Osteoblast (primary cell): ENCODE measurements around the gene ABCC1. TPM values are rescaled to one million over a fixed set of nuclear protein-coding genes. Genes with fewer than 3 reads are reported as not detected.

Experiments used
- DNase-seq: peaks from one replicate; pipeline ENCODE4 v3.0.0; 2011; ENCODE audit warnings: low spot score, mixed read lengths; ENCODE audit not compliant: insufficient read length; ENCODE audit errors: missing footprints
- H2AFZ ChIP-seq: 2 replicates; pipeline ENCODE4 v1.6.0; 2011; ENCODE audit warnings: mild to moderate bottlenecking, low read length
- H3K27ac ChIP-seq: 2 replicates; pipeline ENCODE4 v1.5.1; 2011; ENCODE audit warnings: mild to moderate bottlenecking, low read depth, low read length, moderate library complexity
- H3K27me3 ChIP-seq: 2 replicates; pipeline ENCODE4 v1.6.0; 2012; ENCODE audit warnings: mild to moderate bottlenecking, control low read depth, inconsistent platforms, low read length, moderate library complexity; ENCODE audit not compliant: insufficient read depth
- H3K36me3 ChIP-seq: 2 replicates; pipeline ENCODE4 v1.5.1; 2011; ENCODE audit warnings: mild to moderate bottlenecking, low read length, control low read depth, moderate library complexity; ENCODE audit not compliant: insufficient read depth
- H3K4me1 ChIP-seq: 2 replicates; pipeline ENCODE4 v1.5.1; 2011; ENCODE audit warnings: mild to moderate bottlenecking, low read length, control low read depth, moderate library complexity; ENCODE audit not compliant: insufficient read depth
- H3K4me2 ChIP-seq: 2 replicates; pipeline ENCODE4 v1.6.0; 2011; ENCODE audit warnings: mild to moderate bottlenecking, low read length; ENCODE audit not compliant: insufficient read depth
- H3K4me3 ChIP-seq: fragments of 200-600 bp; sonication (generic); 3 replicates; pipeline ENCODE4 v1.5.1; 2012; ENCODE audit warnings: mild to moderate bottlenecking, low read length, inconsistent platforms; ENCODE audit not compliant: insufficient read depth
- H3K79me2 ChIP-seq: 2 replicates; pipeline ENCODE4 v1.6.0; 2012; ENCODE audit warnings: mild to moderate bottlenecking, low read length, control low read depth, inconsistent platforms; ENCODE audit not compliant: insufficient read depth
- H3K9me3 ChIP-seq: 2 replicates; pipeline ENCODE4 v1.5.1; 2011; ENCODE audit warnings: low read depth, low read length, control low read depth
- H4K20me1 ChIP-seq: 2 replicates; pipeline ENCODE4 v1.6.0; 2012; ENCODE audit warnings: mild to moderate bottlenecking, low read length, control low read depth; ENCODE audit not compliant: insufficient read depth
- total RNA-seq: library from RNA; depleted of rRNA; stranded (reverse); fragments of >200 nt; gene quantifications from 2 replicates; pipeline ENCODE4 v1.2.3, GENCODE V29; 2012
- TF ChIP-seq, protein P1 (sequence below): IDR thresholded peaks from 2 replicates; pipeline ENCODE4 v1.5.1; 2011; ENCODE audit warnings: mild to moderate bottlenecking, low read depth, low read length, moderate library complexity; ENCODE audit errors: extremely low read depth

Gene ABCC1
- total RNA-seq, 1 donor, result 33.7 TPM

DNA sequence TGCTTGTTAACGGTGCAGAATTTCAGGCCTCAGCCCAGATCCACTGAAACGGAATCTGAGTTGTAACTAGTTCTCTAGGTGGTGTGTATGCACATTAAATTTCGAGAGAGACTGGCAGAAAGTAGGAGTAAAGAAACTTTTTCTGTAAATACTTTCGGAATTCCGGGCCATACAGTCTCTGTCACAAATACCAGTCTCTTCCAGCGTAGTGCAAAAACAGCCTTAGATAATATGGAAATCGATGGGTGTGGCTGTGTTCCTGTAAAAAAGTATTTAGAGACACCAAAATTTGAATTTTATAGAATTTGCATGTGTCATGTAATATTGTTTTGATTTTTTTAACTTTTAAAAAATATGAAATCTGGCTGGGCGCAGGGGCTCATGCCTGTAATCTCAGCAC is 109.7 kb downstream of the ABCC1 start:
- Histone ChIP-seq H3K27ac (no peak overlapping the region), H3K36me3 (peaks cover 43% of the 10 kb centered on the region)
- TF ChIP-seq, protein P1, sequence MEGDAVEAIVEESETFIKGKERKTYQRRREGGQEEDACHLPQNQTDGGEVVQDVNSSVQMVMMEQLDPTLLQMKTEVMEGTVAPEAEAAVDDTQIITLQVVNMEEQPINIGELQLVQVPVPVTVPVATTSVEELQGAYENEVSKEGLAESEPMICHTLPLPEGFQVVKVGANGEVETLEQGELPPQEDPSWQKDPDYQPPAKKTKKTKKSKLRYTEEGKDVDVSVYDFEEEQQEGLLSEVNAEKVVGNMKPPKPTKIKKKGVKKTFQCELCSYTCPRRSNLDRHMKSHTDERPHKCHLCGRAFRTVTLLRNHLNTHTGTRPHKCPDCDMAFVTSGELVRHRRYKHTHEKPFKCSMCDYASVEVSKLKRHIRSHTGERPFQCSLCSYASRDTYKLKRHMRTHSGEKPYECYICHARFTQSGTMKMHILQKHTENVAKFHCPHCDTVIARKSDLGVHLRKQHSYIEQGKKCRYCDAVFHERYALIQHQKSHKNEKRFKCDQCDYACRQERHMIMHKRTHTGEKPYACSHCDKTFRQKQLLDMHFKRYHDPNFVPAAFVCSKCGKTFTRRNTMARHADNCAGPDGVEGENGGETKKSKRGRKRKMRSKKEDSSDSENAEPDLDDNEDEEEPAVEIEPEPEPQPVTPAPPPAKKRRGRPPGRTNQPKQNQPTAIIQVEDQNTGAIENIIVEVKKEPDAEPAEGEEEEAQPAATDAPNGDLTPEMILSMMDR, result no peak

DNA sequence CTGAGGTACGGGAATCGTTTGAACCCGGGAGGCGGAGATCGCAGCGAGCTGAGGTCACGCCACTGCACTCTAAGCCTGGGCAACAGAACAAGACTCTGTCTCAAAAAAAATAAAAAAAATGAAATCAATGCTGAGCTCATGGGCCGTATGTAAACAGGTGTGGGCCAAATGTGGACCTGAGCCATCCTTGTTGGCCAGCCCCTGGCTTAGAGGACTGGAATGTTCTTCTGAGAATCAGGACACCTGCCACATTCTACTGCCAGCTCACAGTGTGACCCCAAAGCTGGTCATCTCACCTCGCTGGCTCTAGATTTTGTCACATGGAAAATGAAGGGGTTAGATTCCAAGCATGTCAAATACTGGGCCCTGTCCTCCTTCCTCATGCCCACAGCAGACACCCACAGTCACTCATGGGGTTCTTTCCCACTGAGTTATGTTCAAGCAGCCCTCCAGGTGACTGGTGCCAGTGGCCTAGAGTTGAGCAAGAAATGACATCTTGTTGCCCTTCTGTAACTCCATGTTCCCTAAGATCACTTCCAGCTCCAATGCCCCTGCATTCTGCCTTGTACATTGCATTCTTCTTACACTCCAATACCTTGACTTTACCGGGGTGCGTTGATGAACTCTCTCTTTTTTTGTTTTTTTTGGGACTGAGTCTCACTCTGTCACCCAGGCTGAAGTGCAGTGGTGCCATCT is 110.6 kb downstream of the ABCC1 start:
- Histone ChIP-seq H3K4me1 (no peaks in the 10 kb centered on the region), H3K27ac (no peak overlapping the region), H3K27me3 (no peaks in the 10 kb centered on the region), H2AFZ (no peak overlapping the region), H3K79me2 (peaks cover 7% of the 10 kb centered on the region), H4K20me1 (no peaks in the 10 kb centered on the region), H3K4me2 (no peak overlapping the region), H3K4me3 (no peak overlapping the region), H3K9me3 (no peaks in the 10 kb centered on the region), H3K36me3 (peaks cover 50% of the 10 kb centered on the region)
- TF ChIP-seq, protein P1, result no peak
- no peak for DNase-seq

More for the DNA sequence above, 109.7 kb downstream of the ABCC1 start:
- Histone ChIP-seq H3K27me3 (no peaks in the 10 kb centered on the region), H3K4me1 (no peaks in the 10 kb centered on the region), H2AFZ (no peak overlapping the region), H3K79me2 (peaks cover under 1% of the 10 kb centered on the region), H3K4me2 (no peak overlapping the region), H3K9me3 (no peaks in the 10 kb centered on the region), H4K20me1 (no peaks in the 10 kb centered on the region), H3K4me3 (no peak overlapping the region)
- DNase-seq, result no peak

DNA sequence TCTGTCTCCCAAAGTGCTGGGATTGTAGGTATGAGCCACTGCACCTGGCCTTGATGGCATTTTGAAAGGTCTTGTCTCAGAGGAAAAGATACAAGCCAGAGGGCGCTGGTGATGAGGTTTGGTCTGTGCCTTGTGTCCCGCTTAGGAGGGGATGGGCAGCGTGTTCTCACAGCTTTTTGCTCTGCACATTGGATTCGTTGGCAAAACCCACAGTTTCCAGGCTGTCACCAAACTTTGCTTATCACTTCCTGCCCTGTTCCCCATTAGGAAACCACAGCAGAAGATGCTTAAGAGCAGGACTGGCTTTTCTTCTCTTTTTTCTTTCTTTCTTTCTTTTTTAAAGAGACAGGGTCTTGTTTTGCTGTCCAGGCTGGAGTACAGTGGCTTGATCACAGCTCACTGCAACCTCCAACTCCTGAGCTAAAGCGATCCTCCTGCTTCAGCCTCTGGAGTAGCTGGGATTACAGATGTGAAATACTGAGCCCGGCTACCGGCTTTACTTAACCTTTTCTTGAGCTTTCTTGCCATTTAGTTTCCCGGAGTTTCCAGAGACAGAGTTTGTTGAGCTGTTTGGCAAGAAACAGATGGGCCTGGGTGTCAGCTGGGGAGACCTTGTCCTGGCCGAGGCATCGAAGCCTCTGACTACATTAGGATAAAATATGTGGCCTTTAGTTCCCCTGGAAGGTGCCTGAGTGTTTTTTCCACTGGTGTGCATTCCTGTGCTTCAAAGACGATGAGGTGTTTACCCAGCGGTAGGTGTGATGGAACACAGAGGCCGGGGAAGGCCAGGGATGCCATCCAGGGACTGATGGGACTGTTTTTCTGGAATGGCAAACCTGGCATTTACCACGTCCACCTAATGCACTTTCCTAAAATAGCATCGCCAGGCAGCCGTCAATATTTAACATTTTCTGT is 112.9 kb downstream of the ABCC1 start:
- TF ChIP-seq, protein P1, result no peak
- Histone ChIP-seq H3K4me2 (no peak overlapping the region), H3K79me2 (peaks cover 7% of the 10 kb centered on the region), H3K4me3 (no peak overlapping the region), H2AFZ (no peak overlapping the region), H3K4me1 (no peaks in the 10 kb centered on the region), H3K9me3 (no peaks in the 10 kb centered on the region), H3K36me3 (peaks cover 38% of the 10 kb centered on the region), H4K20me1 (no peaks in the 10 kb centered on the region), H3K27ac (no peak overlapping the region), H3K27me3 (no peaks in the 10 kb centered on the region)
- DNase-seq, result no peak

DNA sequence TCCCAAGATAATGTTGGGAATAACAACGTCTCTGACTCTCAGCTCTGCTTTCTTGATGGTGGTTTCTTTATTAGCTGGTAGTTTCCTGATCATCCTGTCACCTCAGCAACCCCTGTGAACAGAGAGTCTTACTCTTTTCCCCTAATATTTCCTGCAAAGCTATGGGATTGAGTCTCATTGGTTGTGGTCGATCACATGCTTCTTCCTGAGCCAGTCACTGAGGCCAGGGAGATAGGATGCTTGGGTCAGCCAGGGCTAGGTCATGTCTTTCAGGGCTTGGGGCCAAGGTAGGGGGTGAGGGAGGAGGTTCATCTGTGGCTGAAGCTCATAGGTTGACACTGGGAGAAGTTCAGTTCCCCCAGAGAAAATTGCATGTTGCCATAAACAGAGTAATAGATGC is 114.3 kb downstream of the ABCC1 start:
- Histone ChIP-seq H3K27ac (no peak overlapping the region), H2AFZ (no peak overlapping the region), H3K9me3 (no peaks in the 10 kb centered on the region), H3K79me2 (peaks cover 7% of the 10 kb centered on the region), H4K20me1 (no peaks in the 10 kb centered on the region), H3K27me3 (no peaks in the 10 kb centered on the region), H3K4me1 (no peaks in the 10 kb centered on the region), H3K4me3 (no peak overlapping the region), H3K36me3 (peaks cover 46% of the 10 kb centered on the region), H3K4me2 (no peak overlapping the region)
- no peak for DNase-seq
- TF ChIP-seq, protein P1, result no peak
